ENCODE results near the gene KRTAP4-4.

DNA sequence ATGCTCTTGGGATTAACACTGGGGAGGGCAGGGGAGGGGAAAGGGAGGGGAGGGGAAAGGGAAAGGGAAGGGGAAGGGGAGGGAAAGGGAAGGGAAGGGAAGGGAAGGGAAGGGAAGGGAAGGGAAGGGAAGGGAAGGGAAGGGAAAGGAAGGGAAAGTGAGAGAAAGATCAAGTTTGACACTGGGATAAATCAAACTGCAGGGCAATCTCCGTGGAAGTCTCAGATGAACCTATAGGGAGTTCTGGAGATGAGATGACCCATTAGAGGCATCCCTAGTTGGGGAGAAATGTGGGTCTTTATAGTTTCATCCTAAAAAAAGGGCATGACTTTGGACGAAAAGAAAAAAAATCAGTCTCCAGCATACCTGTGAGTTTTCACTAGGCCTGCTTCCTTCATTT is 38.8 kb downstream of the KRTAP4-4 start:
- TF ChIP-seq, protein P1, sequence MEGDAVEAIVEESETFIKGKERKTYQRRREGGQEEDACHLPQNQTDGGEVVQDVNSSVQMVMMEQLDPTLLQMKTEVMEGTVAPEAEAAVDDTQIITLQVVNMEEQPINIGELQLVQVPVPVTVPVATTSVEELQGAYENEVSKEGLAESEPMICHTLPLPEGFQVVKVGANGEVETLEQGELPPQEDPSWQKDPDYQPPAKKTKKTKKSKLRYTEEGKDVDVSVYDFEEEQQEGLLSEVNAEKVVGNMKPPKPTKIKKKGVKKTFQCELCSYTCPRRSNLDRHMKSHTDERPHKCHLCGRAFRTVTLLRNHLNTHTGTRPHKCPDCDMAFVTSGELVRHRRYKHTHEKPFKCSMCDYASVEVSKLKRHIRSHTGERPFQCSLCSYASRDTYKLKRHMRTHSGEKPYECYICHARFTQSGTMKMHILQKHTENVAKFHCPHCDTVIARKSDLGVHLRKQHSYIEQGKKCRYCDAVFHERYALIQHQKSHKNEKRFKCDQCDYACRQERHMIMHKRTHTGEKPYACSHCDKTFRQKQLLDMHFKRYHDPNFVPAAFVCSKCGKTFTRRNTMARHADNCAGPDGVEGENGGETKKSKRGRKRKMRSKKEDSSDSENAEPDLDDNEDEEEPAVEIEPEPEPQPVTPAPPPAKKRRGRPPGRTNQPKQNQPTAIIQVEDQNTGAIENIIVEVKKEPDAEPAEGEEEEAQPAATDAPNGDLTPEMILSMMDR (IDR thresholded peaks at IDR 0.05), result no peak
- no peak for TF ChIP-seq POLR2A (IDR thresholded peaks at IDR 0.05)

All from Peyer's patch (tissue), 4 donors.